Measurements from ENCODE around the gene GABBR2.

Gene GABBR2

GRCh38 chr9:98625728-98626127, 83.0 kb downstream of the GABBR2 start:
- DNase-seq = no peak

DNA sequence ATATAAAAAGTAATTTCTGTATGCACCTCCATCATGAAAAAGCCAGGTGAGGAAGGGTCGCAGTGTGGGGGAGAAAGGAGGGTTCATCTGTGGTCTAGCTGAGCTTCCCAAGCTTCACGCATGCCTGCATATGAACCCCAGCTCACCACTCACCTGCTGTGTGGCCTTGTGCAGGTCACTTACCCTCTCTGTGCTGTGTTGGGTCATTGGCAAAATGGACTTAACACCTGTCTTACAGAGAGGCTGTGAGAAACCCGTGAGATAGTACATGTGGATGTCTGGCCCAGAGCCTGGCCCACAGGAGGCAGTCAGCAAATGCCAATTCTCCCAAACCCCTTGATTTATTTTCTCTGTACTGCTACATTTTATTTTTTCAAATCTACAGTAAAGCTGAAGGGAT, 88.9 kb downstream of the GABBR2 start:
- DNase-seq = no peak

DNA sequence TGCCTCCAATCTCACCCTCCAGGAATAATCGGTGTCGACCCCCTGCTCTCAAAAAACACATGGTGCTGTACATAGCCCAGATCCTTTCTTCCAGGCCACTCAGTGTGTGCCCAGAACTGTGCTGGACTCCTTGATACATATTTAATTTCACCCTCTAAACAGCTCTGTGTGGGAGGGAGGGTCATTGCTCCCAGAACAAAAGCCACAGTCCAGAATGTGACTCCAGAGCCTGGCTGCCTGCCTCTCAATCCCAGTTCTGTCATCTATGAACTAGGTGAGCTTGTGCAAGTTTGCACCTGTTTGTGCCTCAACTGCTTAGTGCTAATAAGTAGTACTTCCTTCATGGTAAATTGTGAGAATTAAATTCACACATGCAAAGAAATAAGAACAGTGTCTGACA, 93.1 kb downstream of the GABBR2 start:
- no peak for DNase-seq

- DNase-seq = no peak
Observed at GRCh38 chr9:98614941-98615340, 93.8 kb downstream of the GABBR2 start.

DNA sequence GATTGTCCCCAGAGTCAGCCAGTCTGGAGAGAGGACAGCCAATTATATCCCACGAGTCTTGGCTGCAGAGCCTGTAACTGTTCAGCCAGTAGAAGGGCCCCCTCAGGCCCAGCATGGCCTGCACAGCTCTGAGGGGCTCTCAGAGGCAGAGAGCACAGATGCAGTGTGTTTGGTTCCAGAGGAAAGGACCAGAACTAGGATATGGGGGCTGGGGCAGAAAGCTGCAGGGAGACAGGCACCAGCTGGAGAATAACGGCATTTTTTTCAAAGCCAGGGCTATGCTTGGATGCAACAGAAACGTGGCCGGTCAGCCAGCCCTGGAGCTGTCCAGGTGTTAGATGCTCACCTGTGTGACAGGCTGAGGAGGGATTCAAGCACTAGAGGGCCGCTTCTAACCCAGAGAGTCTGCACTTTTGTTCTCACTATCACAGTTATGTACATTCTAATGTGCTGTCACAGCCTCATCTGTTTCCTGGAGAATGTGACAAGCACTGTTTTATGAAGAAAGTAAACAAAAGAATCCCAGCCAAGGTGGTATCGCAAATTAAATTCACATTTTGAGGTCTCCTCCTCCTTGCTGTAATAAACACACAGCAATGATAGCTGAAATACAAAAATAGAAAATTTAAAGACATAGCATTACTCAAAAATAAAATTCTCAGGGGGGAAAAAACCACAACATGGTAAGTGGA, 96.5 kb downstream of the GABBR2 start:
- DNase-seq = no peak

DNA sequence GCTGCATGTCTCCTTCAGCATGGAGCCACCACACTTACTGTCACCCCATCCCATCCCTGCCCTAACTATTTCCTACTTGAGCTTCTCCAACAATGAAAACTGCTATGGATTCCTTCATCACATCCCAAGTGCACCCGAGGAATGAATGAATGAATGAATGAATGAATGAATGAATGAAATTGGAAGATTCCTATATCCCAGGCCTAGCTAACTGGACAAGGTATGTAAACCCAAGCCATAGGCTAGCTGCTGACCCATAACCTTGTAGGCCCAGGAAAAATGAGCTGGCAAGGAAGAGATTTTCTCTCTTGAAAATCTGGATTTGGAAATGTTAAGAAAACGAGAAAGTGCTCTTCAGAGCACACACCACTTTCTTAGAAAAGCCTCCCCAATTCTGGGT, 97.4 kb downstream of the GABBR2 start:
- no peak for DNase-seq

DNA sequence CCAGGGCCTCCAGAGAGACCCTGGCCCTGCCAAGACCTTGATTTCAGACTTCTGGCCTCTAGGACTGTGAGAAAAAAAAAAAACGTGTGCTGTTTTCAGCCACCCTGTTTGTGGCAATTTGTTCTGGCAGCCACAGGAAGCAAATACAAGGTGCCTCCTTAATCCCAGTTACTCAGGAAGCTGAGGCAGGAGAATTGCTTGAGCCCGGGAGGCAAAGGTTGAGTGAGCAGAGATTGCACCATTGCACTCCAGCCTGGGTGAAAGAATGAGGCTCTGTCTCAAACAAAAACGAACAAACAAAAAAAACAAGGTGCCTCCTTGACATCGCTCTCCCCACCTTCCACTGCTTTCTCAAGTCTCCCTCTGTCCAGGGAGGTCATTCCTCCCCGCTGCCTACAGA, 98.0 kb downstream of the GABBR2 start:
- no peak for DNase-seq

- DNase-seq = no peak
Observed at GRCh38 chr9:98610211-98610610, 98.5 kb downstream of the GABBR2 start.

GRCh38 chr9:98609646-98610045, 99.1 kb downstream of the GABBR2 start:
- no peak for DNase-seq

GRCh38 chr9:98607787-98608186, 100.9 kb downstream of the GABBR2 start:
- no peak for DNase-seq

DNA sequence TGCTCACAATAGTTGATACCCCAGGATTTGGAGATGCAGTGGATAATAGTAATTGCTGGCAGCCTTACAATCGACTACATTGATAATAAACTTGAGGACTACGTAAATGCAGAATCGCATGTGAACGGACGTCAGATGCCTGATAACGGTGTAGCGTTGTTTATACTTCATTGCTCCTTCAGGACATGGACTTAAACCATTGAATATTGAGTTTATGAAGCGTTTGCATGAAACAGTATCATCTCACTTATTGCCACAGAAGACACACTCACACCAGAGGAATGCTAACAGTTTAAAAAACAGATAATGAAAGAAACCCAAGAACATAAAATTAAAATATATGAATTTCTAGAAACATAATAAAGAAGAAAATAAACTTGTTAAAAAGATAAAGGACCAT, 101.6 kb downstream of the GABBR2 start:
- DNase-seq = no peak

GRCh38 chr9:98606730-98607129, 102.0 kb downstream of the GABBR2 start:
- no peak for DNase-seq

DNA sequence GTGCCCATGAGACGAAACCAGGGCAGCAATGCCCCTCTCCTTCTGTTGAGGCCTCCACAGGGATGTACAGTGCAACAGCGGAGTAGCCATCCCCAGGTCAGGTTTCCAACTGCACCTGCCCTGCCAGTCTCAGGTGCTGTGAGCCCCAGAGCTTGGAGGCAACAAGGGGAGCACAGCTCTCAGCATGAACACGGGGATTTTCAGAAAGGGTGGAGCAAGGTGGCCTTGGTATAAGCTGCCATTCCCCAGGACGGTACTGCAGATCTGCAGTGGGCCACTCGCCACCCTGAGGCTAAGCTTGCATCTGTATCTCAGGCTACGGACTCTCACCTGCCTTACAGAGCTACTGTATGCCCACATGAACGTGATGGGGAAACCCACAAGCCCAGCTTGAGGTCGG, 103.6 kb downstream of the GABBR2 start:
- DNase-seq = no peak

- no peak for DNase-seq
Observed at GRCh38 chr9:98603821-98604383, 104.8 kb downstream of the GABBR2 start.

GRCh38 chr9:98602839-98603500, 105.8 kb downstream of the GABBR2 start:
- no peak for DNase-seq

GRCh38 chr9:98600631-98601030, 108.1 kb downstream of the GABBR2 start:
- DNase-seq = no peak

DNA sequence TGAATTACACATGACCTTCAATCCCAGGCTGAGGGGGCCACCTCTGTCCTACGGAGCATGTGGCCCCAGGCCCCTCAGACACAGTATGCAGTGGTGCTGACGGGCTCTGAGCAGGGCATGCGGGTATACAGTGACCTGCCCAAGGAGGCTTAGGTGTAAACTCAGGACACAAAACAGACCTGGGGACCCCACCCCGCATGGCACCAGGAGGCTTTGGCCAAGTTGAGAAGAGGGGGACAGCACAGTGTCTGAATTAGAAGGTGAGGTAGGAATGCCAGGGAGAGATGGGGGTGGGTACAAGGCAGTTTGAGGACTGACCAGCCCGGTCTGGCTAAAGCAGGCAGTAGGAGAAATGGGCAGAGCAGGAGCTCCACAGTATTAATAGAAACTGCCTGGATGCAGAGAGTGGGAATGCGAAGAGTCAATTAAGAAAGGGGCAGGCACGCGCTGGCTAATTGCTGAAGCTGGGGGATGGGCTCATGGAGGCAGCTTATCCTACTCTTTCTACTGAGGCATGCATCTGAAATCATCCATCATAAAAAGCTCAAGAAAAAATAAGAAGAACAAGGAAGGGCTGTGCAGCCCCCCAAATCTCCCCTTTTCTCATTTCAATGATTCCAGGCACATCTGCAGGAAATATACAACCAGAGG, 109.0 kb downstream of the GABBR2 start:
- no peak for DNase-seq

- no peak for DNase-seq
Observed at GRCh38 chr9:98598861-98599260, 109.9 kb downstream of the GABBR2 start.

DNA sequence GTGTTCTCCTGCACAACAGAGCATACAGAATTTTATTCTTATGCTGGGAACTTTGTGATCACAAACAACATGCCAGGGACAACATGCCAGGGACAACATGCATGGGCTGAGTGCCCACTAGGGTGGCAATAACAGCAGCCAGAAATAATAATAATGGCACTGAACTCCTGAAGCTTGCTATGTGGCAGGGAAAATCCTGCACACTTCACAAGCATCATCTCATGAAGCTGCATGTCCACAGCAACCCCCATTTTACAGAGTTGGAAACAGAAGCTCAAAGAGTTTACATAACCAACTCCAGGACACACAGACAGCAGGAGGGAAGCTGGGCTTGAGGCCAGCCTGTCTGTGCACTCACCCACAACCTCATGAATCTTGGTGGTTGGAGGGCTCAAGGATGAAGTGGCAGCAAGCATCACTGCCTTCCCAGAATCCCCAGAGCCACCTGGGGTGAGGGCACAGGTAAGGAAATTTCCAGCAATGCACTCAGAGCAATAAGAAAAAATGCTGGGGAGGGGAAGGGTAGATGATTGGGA, 111.4 kb downstream of the GABBR2 start:
- DNase-seq = no peak

DNA sequence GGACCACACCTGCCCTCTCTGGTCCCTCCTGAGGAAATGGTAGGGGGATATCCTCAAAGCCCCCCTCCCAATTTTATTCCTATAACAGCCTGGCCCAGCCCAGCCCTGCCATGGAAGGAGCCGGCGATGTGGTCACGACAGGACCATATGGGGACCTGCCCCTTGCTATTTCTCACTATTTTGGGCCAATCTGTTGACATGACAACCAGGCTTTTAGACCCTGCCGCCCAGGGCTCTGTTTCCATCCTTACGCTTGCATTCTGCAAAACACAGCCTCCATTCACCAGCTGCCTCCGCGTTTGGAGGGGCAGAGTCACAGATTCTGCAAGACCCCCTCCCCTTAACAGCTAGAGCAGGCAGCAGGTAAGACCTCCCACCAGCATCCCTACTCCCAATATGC, 112.2 kb downstream of the GABBR2 start:
- no peak for DNase-seq

GRCh38 chr9:98594546-98595160, 114.1 kb downstream of the GABBR2 start:
- DNase-seq = no peak

- no peak for DNase-seq
Observed at GRCh38 chr9:98593354-98594253, 115.1 kb downstream of the GABBR2 start.
